GM23248 (cell line): ENCODE results near the gene ANTXR2. TPM values are rescaled to one million over a fixed set of nuclear protein-coding genes. Genes with fewer than 3 reads are reported as not detected.

Experiments used
- DNase-seq: peaks from one replicate; pipeline ENCODE4 v3.0.0-alpha.2; 2015
- H2AFZ ChIP-seq: fragments of 200-600 bp; sonication (generic); 2 replicates; pipeline ENCODE4 v1.6.1; 2016; ENCODE audit warnings: antibody characterized with exemption
- H3F3A ChIP-seq: fragments of 200-600 bp; sonication (generic); 2 replicates; pipeline ENCODE4 v1.6.1; 2016; ENCODE audit warnings: mild to moderate bottlenecking, antibody characterized with exemption, mixed run types; ENCODE audit not compliant: insufficient read depth
- H3K27ac ChIP-seq: fragments of 200-600 bp; sonication (generic); 2 replicates; pipeline ENCODE4 v1.5.1; 2016; ENCODE audit warnings: mild to moderate bottlenecking
- H3K27me3 ChIP-seq: fragments of 200-600 bp; sonication (generic); replicated peaks from 2 replicates; pipeline ENCODE4 v1.6.1; 2016; ENCODE audit warnings: mild to moderate bottlenecking; ENCODE audit not compliant: insufficient read depth
- H3K36me3 ChIP-seq: fragments of 200-600 bp; sonication (generic); 2 replicates; pipeline ENCODE4 v1.6.1; 2016; ENCODE audit warnings: low read depth, mild to moderate bottlenecking
- H3K4me1 ChIP-seq: fragments of 200-600 bp; sonication (generic); 2 replicates; pipeline ENCODE4 v1.6.1; 2016; ENCODE audit warnings: mild to moderate bottlenecking; ENCODE audit not compliant: insufficient read depth
- H3K4me2 ChIP-seq: fragments of 200-600 bp; sonication (generic); one replicate; pipeline ENCODE4 v1.6.1; 2016; ENCODE audit warnings: mild to moderate bottlenecking; ENCODE audit not compliant: unreplicated experiment
- H3K4me3 ChIP-seq: fragments of 200-600 bp; sonication (generic); 2 replicates; pipeline ENCODE4 v1.5.1; 2016; ENCODE audit warnings: mild to moderate bottlenecking
- H3K79me2 ChIP-seq: fragments of 200-600 bp; sonication (generic); 2 replicates; pipeline ENCODE4 v1.6.1; 2016; ENCODE audit warnings: mild to moderate bottlenecking; ENCODE audit not compliant: insufficient read depth
- H3K9ac ChIP-seq: fragments of 200-600 bp; sonication (generic); 2 replicates; pipeline ENCODE4 v1.6.1; 2016; ENCODE audit warnings: mild to moderate bottlenecking
- H3K9me2 ChIP-seq: fragments of 200-600 bp; sonication (generic); 2 replicates; pipeline ENCODE4 v1.6.1; 2016; ENCODE audit warnings: mixed run types, mild to moderate bottlenecking, moderate library complexity; ENCODE audit not compliant: insufficient read depth
- H3K9me3 ChIP-seq: fragments of 200-600 bp; sonication (generic); one replicate; pipeline ENCODE4 v1.6.1; 2017; ENCODE audit warnings: low read depth
- H4K20me1 ChIP-seq: fragments of 200-600 bp; sonication (generic); 2 replicates; pipeline ENCODE4 v1.6.0; 2016; ENCODE audit not compliant: insufficient read depth
- EZH2 ChIP-seq: fragments of 200-600 bp; sonication (generic); IDR thresholded peaks from 2 replicates; pipeline ENCODE4 v1.6.1; 2018; ENCODE audit warnings: antibody characterized with exemption, mild to moderate bottlenecking; ENCODE audit not compliant: insufficient read depth, poor library complexity, severe bottlenecking
- EZH2phosphoT487 ChIP-seq: fragments of 200-600 bp; sonication (generic); IDR thresholded peaks from 2 replicates; pipeline ENCODE4 v1.6.1; 2018; ENCODE audit warnings: antibody characterized with exemption, moderate library complexity, mild to moderate bottlenecking, low read depth; ENCODE audit not compliant: insufficient read depth
- WGBS, 2 experiments: methylation state at CpG; one replicate each; pipeline ENCODE4 v1.1.6; 2015 to 2017; ENCODE audit warnings: low lambda C conversion rate in 2 of 2, low coverage in 1 of 2; ENCODE audit errors: missing lambda C conversion rate in 2 of 2; 5-methylcytosine and 5-hydroxymethylcytosine counted together
- in situ Hi-C: fragments of 300-500 bp; cut with MboI; formaldehyde crosslinking; loops from 2 replicates; pipeline ENCODE4 v1.15.0; 2020
- polyA plus RNA-seq: library from polyadenylated mRNA; unstranded; fragments of >200 nt; fragmentation: Nextera tagmentation; extraction: Ambion mirVana; gene quantifications from 2 replicates; pipeline ENCODE4 v1.2.1, GENCODE V29; 2016
- total RNA-seq: library from RNA; depleted of rRNA; stranded (reverse); fragments of >200 nt; shearing (Covaris generic); gene quantifications from 2 replicates; pipeline ENCODE4 v1.2.3, GENCODE V29; 2014

Gene ANTXR2
- total and polyA plus RNA-seq, 2 experiments from 2014 or later, result 77.2 to 87.5 TPM

GRCh38 chr4:79977131-79977840, 95.7 kb downstream of the ANTXR2 start:
- Histone ChIP-seq H3K36me3 (peaks cover 30% of the 10 kb centered on the region), H4K20me1 (no peaks in the 10 kb centered on the region), H3K4me2 (no peak overlapping the region), H3F3A (no peaks in the 10 kb centered on the region), H3K27me3 (no peaks in the 10 kb centered on the region), H3K9me2 (no peaks in the 10 kb centered on the region), H3K27ac (no peak overlapping the region), H3K4me3 (no peak overlapping the region), H2AFZ (no peak overlapping the region), H3K9ac (no peak overlapping the region), H3K4me1 (no peaks in the 10 kb centered on the region), H3K9me3 (no peaks in the 10 kb centered on the region), H3K79me2 (no peaks in the 10 kb centered on the region)
- TF ChIP-seq EZH2, result no peak
- WGBS, 2 experiments, result 97 to 98% methylated on average over 7 of the region's 7 CpGs
- DNase-seq, result no peak
- in situ Hi-C loops, result no loop called here

DNA sequence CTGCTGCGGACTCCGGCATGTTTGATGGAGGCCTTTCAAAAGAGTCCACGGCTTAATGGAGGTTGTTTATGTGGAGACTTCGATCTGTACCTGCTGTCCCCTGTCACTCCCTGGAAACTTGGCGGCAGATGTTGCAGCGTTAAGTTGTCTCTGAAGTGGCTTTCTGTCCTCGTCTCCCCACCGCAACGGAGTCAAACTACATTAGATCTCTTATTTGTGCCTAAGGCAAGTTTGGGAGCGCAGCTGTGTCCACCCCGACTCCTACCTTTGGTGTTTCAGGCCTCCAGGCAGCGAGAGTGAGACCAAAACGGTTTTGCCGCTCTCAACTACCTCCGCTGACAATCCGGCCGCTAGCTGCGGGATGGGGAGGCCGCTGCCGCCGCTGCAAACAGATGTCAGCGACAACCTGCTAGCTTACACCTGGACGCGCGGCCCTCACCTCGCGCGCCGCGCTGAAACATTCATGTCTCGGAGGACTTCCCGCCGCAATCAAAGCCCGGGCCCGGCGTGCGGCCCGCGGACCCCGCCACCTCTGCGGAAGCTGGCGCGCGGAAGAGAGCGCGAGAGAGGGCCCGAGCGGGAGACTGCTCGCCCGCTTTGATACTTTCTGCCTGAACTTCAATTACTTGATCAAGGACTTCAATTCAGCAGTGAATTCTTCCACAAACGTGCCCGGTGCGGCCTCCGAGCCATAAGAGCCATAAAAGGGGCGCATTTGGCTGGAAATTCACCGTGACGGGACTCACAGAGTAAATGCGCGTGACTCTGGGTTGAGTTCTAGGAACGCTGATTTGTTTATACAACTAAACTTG, 108.4 kb downstream of the ANTXR2 start:
- Histone ChIP-seq H4K20me1 (no peaks in the 10 kb centered on the region), H3K36me3 (peaks cover 24% of the 10 kb centered on the region), H3K27ac (no peak overlapping the region), H3K4me1 (no peaks in the 10 kb centered on the region), H3K9me3 (no peaks in the 10 kb centered on the region), H3K9me2 (no peaks in the 10 kb centered on the region), H2AFZ (no peak overlapping the region), H3K27me3 (no peaks in the 10 kb centered on the region), H3K4me3 (no peak overlapping the region), H3K9ac (no peak overlapping the region), H3K4me2 (no peak overlapping the region), H3K79me2 (no peaks in the 10 kb centered on the region), H3F3A (no peaks in the 10 kb centered on the region)
- no peak for DNase-seq
- in situ Hi-C loops, result no loop called here
- TF ChIP-seq EZH2 (no peak), EZH2phosphoT487 (no peak)
- WGBS, 2 experiments, result 89 to 91% methylated on average over 60 of the region's 60 CpGs

DNA sequence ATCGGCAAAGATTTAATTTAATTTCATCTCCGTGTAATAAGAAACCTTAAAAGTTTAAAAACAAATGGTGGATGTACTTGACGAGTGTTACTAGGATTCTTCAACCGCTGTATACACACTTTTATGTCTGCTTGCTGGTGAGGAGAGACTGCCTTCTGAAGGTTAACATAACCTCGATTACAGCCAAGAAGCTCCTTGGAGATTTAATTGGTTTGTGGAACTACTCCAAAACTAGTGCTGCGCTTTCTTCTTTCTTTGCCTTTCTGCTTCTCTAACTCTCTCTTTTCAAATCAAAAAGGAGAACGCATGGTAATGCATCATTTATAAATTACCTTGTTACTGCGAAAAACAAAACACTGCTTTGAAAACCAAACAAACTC, 109.0 kb downstream of the ANTXR2 start:
- 88 to 90% methylated on average over 8 of the region's 8 CpGs for WGBS, 2 experiments
- Histone ChIP-seq H3K4me2 (no peak overlapping the region), H3K79me2 (no peaks in the 10 kb centered on the region), H3K9me3 (no peaks in the 10 kb centered on the region), H4K20me1 (no peaks in the 10 kb centered on the region), H3K9ac (no peak overlapping the region), H3K27ac (no peak overlapping the region), H3K9me2 (no peaks in the 10 kb centered on the region), H3F3A (no peaks in the 10 kb centered on the region), H3K27me3 (no peaks in the 10 kb centered on the region), H3K36me3 (peaks cover 24% of the 10 kb centered on the region), H2AFZ (no peak overlapping the region), H3K4me3 (no peak overlapping the region), H3K4me1 (no peaks in the 10 kb centered on the region)
- no peak for DNase-seq
- in situ Hi-C loops, result no loop called here
- TF ChIP-seq EZH2 (no peak), EZH2phosphoT487 (no peak)

GRCh38 chr4:79959652-79960051, 113.4 kb downstream of the ANTXR2 start:
- 96 to 99% methylated on average over 7 of the region's 7 CpGs for WGBS, 2 experiments
- H3K27ac ChIP-seq, result no peak overlapping the region
- H4K20me1 ChIP-seq, result no peaks in the 10 kb centered on the region
- no peaks in the 10 kb centered on the region for H3K9me3 ChIP-seq
- no peaks in the 10 kb centered on the region for H3K27me3 ChIP-seq
- in situ Hi-C loops, result no loop called here
- no peaks in the 10 kb centered on the region for H3K9me2 ChIP-seq
- no peak overlapping the region for H3K9ac ChIP-seq
- H3K79me2 ChIP-seq, result no peaks in the 10 kb centered on the region
- H2AFZ ChIP-seq, result no peak overlapping the region
- TF ChIP-seq EZH2 (no peak), EZH2phosphoT487 (no peak)
- H3F3A ChIP-seq, result no peaks in the 10 kb centered on the region
- H3K4me1 ChIP-seq, result no peaks in the 10 kb centered on the region
- no peak for DNase-seq
- no peak overlapping the region for H3K4me3 ChIP-seq
- H3K4me2 ChIP-seq, result no peak overlapping the region
- H3K36me3 ChIP-seq, result peaks cover 13% of the 10 kb centered on the region
